ENCODE data around the gene PLEKHG4B.
"Not testable (repeated sequence)": the region's sequence is repeated elsewhere in the genome, so short reads cannot be mapped to it uniquely, and the experiment has no call there.

Gene PLEKHG4B

GRCh38 chr5:104106-104505 is 12.1 kb downstream of the PLEKHG4B start:
- H3K36me3 ChIP-seq (ENCODE audit: control insufficient read depth, insufficient read depth, low read length); H3K27me3 ChIP-seq (ENCODE audit: control insufficient read depth, insufficient read depth, low read length); H3K9me3 ChIP-seq (ENCODE audit: control insufficient read depth, low read length); H3K4me1 ChIP-seq (ENCODE audit: control insufficient read depth, insufficient read depth, low read length); H3K9ac ChIP-seq (ENCODE audit: low read length); H3K4me3 ChIP-seq (ENCODE audit: low read length): not testable (repeated sequence)

GRCh38 chr5:104778-105296 is 12.9 kb downstream of the PLEKHG4B start:
- no peaks in the 10 kb centered on the region for H3K9me3 ChIP-seq (ENCODE audit: control insufficient read depth, low read length)
- no peak overlapping the region for H3K4me3 ChIP-seq (ENCODE audit: low read length)

DNA sequence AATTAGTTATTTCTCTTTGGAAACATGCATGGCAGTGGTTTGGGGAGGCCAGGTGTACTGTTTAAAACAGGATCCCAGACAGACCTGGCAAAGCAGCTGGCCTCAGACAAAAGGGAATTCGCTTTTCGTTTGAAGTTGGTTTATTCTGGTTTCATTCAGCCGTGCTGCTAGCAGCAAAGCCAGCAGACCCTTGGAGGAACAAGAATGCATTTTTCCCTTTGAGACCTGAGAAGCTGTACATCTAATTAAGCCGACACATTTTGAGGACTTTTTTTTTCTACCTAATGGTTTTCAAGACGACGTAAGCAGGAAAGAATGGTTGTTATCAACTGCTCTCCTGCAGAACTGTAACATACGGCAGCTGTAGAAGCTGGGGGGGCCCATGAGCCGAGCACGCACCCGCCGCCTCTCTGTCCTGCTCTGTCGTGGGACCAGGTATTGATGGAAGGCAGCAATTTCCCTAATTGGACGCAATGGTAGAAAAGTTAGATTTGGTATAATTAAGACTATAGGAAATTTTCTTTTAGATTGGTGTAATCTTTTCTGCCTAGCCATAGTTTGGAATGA is 13.6 kb downstream of the PLEKHG4B start:
- Histone ChIP-seq H3K27me3 (ENCODE audit: control insufficient read depth, insufficient read depth, low read length) (no peaks in the 10 kb centered on the region), H3K9me3 (ENCODE audit: control insufficient read depth, low read length) (no peaks in the 10 kb centered on the region), H3K4me3 (ENCODE audit: low read length) (no peak overlapping the region), H3K36me3 (ENCODE audit: control insufficient read depth, insufficient read depth, low read length) (no peaks in the 10 kb centered on the region), H3K9ac (ENCODE audit: low read length) (no peak overlapping the region), H3K4me1 (ENCODE audit: control insufficient read depth, insufficient read depth, low read length) (no peaks in the 10 kb centered on the region)

More at GRCh38 chr5:104778-105296, 12.9 kb downstream of the PLEKHG4B start:
- Histone ChIP-seq H3K9ac (ENCODE audit: low read length) (no peak overlapping the region), H3K27me3 (ENCODE audit: control insufficient read depth, insufficient read depth, low read length) (no peaks in the 10 kb centered on the region), H3K4me1 (ENCODE audit: control insufficient read depth, insufficient read depth, low read length) (no peaks in the 10 kb centered on the region), H3K36me3 (ENCODE audit: control insufficient read depth, insufficient read depth, low read length) (no peaks in the 10 kb centered on the region)

DNA sequence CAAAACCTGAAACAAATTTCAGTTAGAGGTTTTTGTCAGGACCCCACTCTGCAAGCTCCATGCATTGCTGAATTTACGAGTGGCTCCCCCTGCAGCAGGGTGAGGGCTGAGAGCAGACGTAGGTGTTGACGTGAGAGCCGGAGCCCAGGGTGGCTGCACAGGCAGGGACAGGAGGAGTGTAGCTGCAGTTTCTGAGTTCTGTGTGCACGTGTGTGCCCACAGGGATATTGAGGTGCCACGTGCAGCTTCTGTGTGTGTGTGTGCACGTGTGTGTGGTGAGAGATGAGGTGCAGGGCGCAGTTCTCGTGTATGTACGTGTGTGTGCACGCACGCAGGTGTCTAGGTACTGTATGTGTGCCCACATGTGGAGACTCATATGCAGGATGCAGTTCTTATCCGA is 14.6 kb downstream of the PLEKHG4B start:
- H3K27me3 ChIP-seq (ENCODE audit: control insufficient read depth, insufficient read depth, low read length) = no peaks in the 10 kb centered on the region
- no peak overlapping the region for H3K9ac ChIP-seq (ENCODE audit: low read length)
- no peak overlapping the region for H3K4me3 ChIP-seq (ENCODE audit: low read length)
- H3K36me3 ChIP-seq (ENCODE audit: control insufficient read depth, insufficient read depth, low read length) = no peaks in the 10 kb centered on the region
- no peaks in the 10 kb centered on the region for H3K4me1 ChIP-seq (ENCODE audit: control insufficient read depth, insufficient read depth, low read length)
- H3K9me3 ChIP-seq (ENCODE audit: control insufficient read depth, low read length) = no peaks in the 10 kb centered on the region

- Histone ChIP-seq H3K27me3 (ENCODE audit: control insufficient read depth, insufficient read depth, low read length) (no peaks in the 10 kb centered on the region), H3K9ac (ENCODE audit: low read length) (no peak overlapping the region), H3K4me1 (ENCODE audit: control insufficient read depth, insufficient read depth, low read length) (no peaks in the 10 kb centered on the region), H3K9me3 (ENCODE audit: control insufficient read depth, low read length) (no peaks in the 10 kb centered on the region), H3K36me3 (ENCODE audit: control insufficient read depth, insufficient read depth, low read length) (no peaks in the 10 kb centered on the region), H3K4me3 (ENCODE audit: low read length) (no peak overlapping the region)
Observed at GRCh38 chr5:107526-107925, 15.6 kb downstream of the PLEKHG4B start.

GRCh38 chr5:109826-110225 is 17.9 kb downstream of the PLEKHG4B start:
- no peak overlapping the region for H3K9ac ChIP-seq (ENCODE audit: low read length)
- H3K27me3 ChIP-seq (ENCODE audit: control insufficient read depth, insufficient read depth, low read length) = no peaks in the 10 kb centered on the region
- no peaks in the 10 kb centered on the region for H3K36me3 ChIP-seq (ENCODE audit: control insufficient read depth, insufficient read depth, low read length)
- no peaks in the 10 kb centered on the region for H3K9me3 ChIP-seq (ENCODE audit: control insufficient read depth, low read length)
- H3K4me1 ChIP-seq (ENCODE audit: control insufficient read depth, insufficient read depth, low read length) = no peaks in the 10 kb centered on the region
- no peak overlapping the region for H3K4me3 ChIP-seq (ENCODE audit: low read length)

- H3K4me1 ChIP-seq (ENCODE audit: control insufficient read depth, insufficient read depth, low read length) = no peaks in the 10 kb centered on the region
- H3K9ac ChIP-seq (ENCODE audit: low read length) = no peak overlapping the region
- no peak overlapping the region for H3K4me3 ChIP-seq (ENCODE audit: low read length)
- H3K9me3 ChIP-seq (ENCODE audit: control insufficient read depth, low read length) = no peaks in the 10 kb centered on the region
- no peaks in the 10 kb centered on the region for H3K27me3 ChIP-seq (ENCODE audit: control insufficient read depth, insufficient read depth, low read length)
- no peaks in the 10 kb centered on the region for H3K36me3 ChIP-seq (ENCODE audit: control insufficient read depth, insufficient read depth, low read length)
Observed at GRCh38 chr5:110270-110888, 18.4 kb downstream of the PLEKHG4B start.

- no peak overlapping the region for H3K4me3 ChIP-seq (ENCODE audit: low read length)
- no peaks in the 10 kb centered on the region for H3K4me1 ChIP-seq (ENCODE audit: control insufficient read depth, insufficient read depth, low read length)
- no peak overlapping the region for H3K9ac ChIP-seq (ENCODE audit: low read length)
- H3K27me3 ChIP-seq (ENCODE audit: control insufficient read depth, insufficient read depth, low read length) = no peaks in the 10 kb centered on the region
- no peaks in the 10 kb centered on the region for H3K36me3 ChIP-seq (ENCODE audit: control insufficient read depth, insufficient read depth, low read length)
- H3K9me3 ChIP-seq (ENCODE audit: control insufficient read depth, low read length) = no peaks in the 10 kb centered on the region
Observed at GRCh38 chr5:111171-111570, 19.2 kb downstream of the PLEKHG4B start.

- Histone ChIP-seq H3K27me3 (ENCODE audit: control insufficient read depth, insufficient read depth, low read length) (no peaks in the 10 kb centered on the region), H3K4me3 (ENCODE audit: low read length) (no peak overlapping the region), H3K9ac (ENCODE audit: low read length) (no peak overlapping the region), H3K36me3 (ENCODE audit: control insufficient read depth, insufficient read depth, low read length) (no peaks in the 10 kb centered on the region), H3K4me1 (ENCODE audit: control insufficient read depth, insufficient read depth, low read length) (no peaks in the 10 kb centered on the region), H3K9me3 (ENCODE audit: control insufficient read depth, low read length) (no peaks in the 10 kb centered on the region)
Observed at GRCh38 chr5:119486-120097, 27.6 kb downstream of the PLEKHG4B start.

DNA sequence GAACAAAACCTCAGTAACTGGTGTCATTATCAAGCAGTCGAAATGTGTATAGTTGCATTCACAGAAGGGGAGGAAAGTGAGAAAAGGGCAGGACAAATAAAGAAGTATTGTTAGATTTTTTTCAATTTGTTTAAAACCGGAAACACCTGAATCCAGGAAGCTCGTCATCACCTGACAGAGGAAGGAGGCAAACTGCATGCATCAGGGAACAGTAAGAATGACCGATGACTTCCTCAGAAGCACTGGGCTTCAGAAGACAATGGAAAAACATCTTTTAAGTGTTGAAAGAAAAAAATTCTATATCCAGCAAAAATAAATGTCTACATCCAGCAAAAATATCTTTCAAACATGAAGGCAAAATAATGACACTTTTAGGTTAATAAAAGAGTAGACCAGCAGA is 29.5 kb downstream of the PLEKHG4B start:
- no peaks in the 10 kb centered on the region for H3K9me3 ChIP-seq (ENCODE audit: control insufficient read depth, low read length)

DNA sequence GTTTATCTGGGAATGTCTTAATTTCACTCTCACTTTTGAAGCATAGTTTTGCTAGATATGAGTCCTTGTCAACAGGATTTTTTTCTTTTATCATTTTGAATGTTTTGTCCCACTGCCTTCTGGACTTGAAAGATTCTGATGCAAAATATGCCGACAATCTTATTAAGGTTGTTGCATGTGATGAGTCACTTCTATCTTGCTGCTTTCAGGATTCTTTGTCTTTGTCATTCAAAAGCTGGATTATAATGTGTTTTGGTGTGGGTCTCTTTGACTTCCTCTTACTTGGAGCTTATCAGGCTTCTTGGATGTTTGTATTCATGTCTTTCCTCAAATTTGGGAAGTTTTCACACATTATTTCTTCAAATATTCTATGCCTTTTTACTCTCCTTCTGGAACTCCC is 33.8 kb downstream of the PLEKHG4B start:
- H3K9ac ChIP-seq (ENCODE audit: low read length) = no peak overlapping the region
- H3K4me1 ChIP-seq (ENCODE audit: control insufficient read depth, insufficient read depth, low read length) = no peaks in the 10 kb centered on the region
- H3K4me3 ChIP-seq (ENCODE audit: low read length) = no peak overlapping the region
- H3K27me3 ChIP-seq (ENCODE audit: control insufficient read depth, insufficient read depth, low read length) = no peaks in the 10 kb centered on the region
- no peaks in the 10 kb centered on the region for H3K36me3 ChIP-seq (ENCODE audit: control insufficient read depth, insufficient read depth, low read length)
- H3K9me3 ChIP-seq (ENCODE audit: control insufficient read depth, low read length) = no peaks in the 10 kb centered on the region

More for the DNA sequence above, 29.5 kb downstream of the PLEKHG4B start:
- Histone ChIP-seq H3K4me1 (ENCODE audit: control insufficient read depth, insufficient read depth, low read length) (no peaks in the 10 kb centered on the region), H3K36me3 (ENCODE audit: control insufficient read depth, insufficient read depth, low read length) (no peaks in the 10 kb centered on the region), H3K4me3 (ENCODE audit: low read length) (no peak overlapping the region), H3K27me3 (ENCODE audit: control insufficient read depth, insufficient read depth, low read length) (no peaks in the 10 kb centered on the region), H3K9ac (ENCODE audit: low read length) (no peak overlapping the region)

DNA sequence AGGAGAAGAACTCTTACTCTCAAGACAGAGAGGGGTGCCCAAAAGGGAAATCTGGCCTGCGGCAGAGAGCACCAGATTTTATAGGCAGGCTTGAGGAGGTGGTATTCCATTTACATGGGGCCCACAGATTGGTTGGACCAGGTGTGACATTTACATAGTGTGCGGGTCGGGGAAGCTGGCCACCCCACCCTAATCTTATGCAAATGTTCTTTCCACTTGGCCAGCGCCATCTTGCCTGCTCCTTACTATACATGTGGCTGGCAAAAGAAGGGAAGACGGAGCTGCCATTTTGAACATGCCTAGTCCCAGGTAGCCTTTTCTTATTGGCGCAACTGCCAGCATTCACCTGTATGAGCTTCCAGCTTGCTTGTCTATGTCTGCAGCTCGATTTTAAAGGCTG is 34.8 kb downstream of the PLEKHG4B start:
- Histone ChIP-seq H3K9ac (ENCODE audit: low read length) (no peak overlapping the region), H3K27me3 (ENCODE audit: control insufficient read depth, insufficient read depth, low read length) (no peaks in the 10 kb centered on the region), H3K9me3 (ENCODE audit: control insufficient read depth, low read length) (no peaks in the 10 kb centered on the region), H3K4me1 (ENCODE audit: control insufficient read depth, insufficient read depth, low read length) (no peaks in the 10 kb centered on the region), H3K36me3 (ENCODE audit: control insufficient read depth, insufficient read depth, low read length) (no peaks in the 10 kb centered on the region), H3K4me3 (ENCODE audit: low read length) (no peak overlapping the region)
